Gastroesophageal sphincter (tissue), 4 donors: ENCODE data around the gene DPF1. TPM values are rescaled to one million over a fixed set of nuclear protein-coding genes. Genes with fewer than 3 reads are reported as not detected.

Experiments used
- ATAC-seq: fragments of 150-250 bp; one replicate; pipeline ENCODE4 v1.9.1; 2016; ENCODE audit warnings: mild to moderate bottlenecking, moderate library complexity
- H3K27ac ChIP-seq, 4 donors: fragments of 200-600 bp; sonication (generic) in 3 of 4; 1 replicate in 3 of 4; 2 replicates in 1 of 4; pipeline ENCODE4 v1.5.1; 2016 to 2019
- H3K27me3 ChIP-seq: fragments of 200-600 bp; sonication (generic); one replicate; pipeline ENCODE4 v1.5.1; 2019
- H3K36me3 ChIP-seq, 2 donors: fragments of 200-600 bp; sonication (generic); one replicate each; pipeline ENCODE4 v1.5.1; 2019; ENCODE audit warnings: control low read depth in 1 of 2
- H3K4me1 ChIP-seq, 3 donors: fragments of 200-600 bp; sonication (generic); 1 replicate in 2 of 3; 2 replicates in 1 of 3; pipeline ENCODE4 v1.5.1; 2016 to 2019; ENCODE audit warnings: control low read depth in 2 of 3
- H3K4me3 ChIP-seq, 2 donors: fragments of 200-600 bp; sonication (generic); one replicate each; pipeline ENCODE4 v1.5.1; 2019; ENCODE audit warnings: mild to moderate bottlenecking in 1 of 2, moderate library complexity in 1 of 2
- H3K9me3 ChIP-seq, 3 donors: fragments of 200-600 bp; sonication (generic); one replicate each; pipeline ENCODE4 v1.5.1; 2017 to 2019; ENCODE audit warnings: control low read depth in 2 of 3
- EP300 ChIP-seq: sonication (generic); formaldehyde crosslinking; IDR thresholded peaks from one replicate; pipeline ENCODE4 v1.6.1; 2017; ENCODE audit warnings: antibody characterized with exemption, mild to moderate bottlenecking
- POLR2A ChIP-seq, 2 donors: fragments of 450-650 bp; IDR thresholded peaks; one replicate each; pipeline ENCODE4 v1.6.1; 2017; ENCODE audit warnings: antibody characterized with exemption in 2 of 2, mild to moderate bottlenecking in 2 of 2, moderate library complexity in 1 of 2
- POLR2AphosphoS5 ChIP-seq: sonication (generic); formaldehyde crosslinking; IDR thresholded peaks from one replicate; pipeline ENCODE4 v1.6.1; 2017; ENCODE audit warnings: antibody characterized with exemption
- WGBS, 2 donors: methylation state at CpG; one replicate each; pipeline ENCODE4 v1.1.5; 2018; ENCODE audit warnings: low coverage in 1 of 2; 5-methylcytosine and 5-hydroxymethylcytosine counted together
- total RNA-seq, 4 donors: library from RNA; depleted of rRNA; stranded (reverse); fragments of >200 nt; gene quantifications; one replicate each; pipeline ENCODE4 v1.1.0, GENCODE V29; 2016
- TF ChIP-seq, protein P1 (sequence below), 4 experiments: fragments of 200-600 bp in 2 of 4; fragments of 450-650 bp in 2 of 4; sonication (generic) in 1 of 4; IDR thresholded peaks; one replicate each; pipeline ENCODE4 v1.5.1; 2017 to 2019; ENCODE audit warnings: antibody characterized with exemption in 4 of 4, mild to moderate bottlenecking in 2 of 4, moderate library complexity in 2 of 4

The DPF1 gene
- total RNA-seq, 4 donors from 2014 or later = not detected

DNA sequence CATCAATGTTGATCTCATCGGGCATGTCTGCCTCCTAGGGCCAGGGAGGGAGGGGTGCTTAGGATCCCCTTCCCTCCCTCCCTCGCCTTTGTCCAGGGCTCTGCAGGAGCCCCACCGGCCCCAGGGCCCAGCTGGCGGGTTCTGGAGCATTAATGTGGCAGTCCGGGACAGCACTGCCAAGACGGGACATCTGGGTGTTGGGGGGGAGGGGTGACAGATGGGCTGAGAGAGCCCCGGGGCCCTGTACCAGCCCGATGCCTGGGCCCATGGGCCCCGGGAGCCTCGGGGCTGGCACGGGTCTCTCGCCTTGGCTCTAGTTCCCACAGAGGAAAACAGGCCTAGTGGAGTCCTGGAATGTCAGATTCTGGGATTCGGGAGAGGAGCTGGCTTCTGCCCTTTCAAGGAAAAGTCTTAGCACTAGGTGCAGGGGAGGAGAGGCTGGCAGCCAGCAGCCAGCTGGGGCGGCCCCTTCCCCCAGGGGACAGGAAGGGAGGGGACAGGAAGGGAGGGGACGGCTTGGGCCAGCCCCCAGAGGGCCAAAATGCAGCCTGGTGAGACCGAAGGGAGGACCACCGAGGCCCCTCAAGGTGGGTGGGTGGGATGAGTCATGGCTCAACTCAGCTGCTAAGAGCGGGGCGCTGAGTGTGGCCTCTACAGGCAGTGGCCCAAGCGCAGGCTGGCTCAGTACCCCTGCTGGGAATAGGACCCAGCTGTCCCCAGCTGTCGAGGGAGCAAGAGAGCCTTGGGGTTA, 29.1 kb upstream of the DPF1 start:
- Histone ChIP-seq H3K4me3 (peak overlapping the region; percentile 55 to 81), H3K9me3 (no peaks in the 10 kb centered on the region), H3K27me3 (peaks cover 7% of the 10 kb centered on the region), H3K27ac (peak overlapping the region; percentile 89 to 97 (median 96)), H3K4me1 (peaks cover 0 to 77% (median 10%) of the 10 kb centered on the region in 3 donors), H3K36me3 (no peaks in the 10 kb centered on the region)
- TF ChIP-seq, protein P1, sequence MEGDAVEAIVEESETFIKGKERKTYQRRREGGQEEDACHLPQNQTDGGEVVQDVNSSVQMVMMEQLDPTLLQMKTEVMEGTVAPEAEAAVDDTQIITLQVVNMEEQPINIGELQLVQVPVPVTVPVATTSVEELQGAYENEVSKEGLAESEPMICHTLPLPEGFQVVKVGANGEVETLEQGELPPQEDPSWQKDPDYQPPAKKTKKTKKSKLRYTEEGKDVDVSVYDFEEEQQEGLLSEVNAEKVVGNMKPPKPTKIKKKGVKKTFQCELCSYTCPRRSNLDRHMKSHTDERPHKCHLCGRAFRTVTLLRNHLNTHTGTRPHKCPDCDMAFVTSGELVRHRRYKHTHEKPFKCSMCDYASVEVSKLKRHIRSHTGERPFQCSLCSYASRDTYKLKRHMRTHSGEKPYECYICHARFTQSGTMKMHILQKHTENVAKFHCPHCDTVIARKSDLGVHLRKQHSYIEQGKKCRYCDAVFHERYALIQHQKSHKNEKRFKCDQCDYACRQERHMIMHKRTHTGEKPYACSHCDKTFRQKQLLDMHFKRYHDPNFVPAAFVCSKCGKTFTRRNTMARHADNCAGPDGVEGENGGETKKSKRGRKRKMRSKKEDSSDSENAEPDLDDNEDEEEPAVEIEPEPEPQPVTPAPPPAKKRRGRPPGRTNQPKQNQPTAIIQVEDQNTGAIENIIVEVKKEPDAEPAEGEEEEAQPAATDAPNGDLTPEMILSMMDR (IDR thresholded peaks at IDR 0.05) = no peak
- TF ChIP-seq POLR2AphosphoS5 (peak; percentile 77), POLR2A (IDR thresholded peaks at IDR 0.05) (peak; percentile 32 to 42), EP300 (no peak)
- WGBS, 2 donors = 19 to 26% methylated on average over 6 to 7 of the region's 21 CpGs
- ATAC-seq = peak; percentile 51

DNA sequence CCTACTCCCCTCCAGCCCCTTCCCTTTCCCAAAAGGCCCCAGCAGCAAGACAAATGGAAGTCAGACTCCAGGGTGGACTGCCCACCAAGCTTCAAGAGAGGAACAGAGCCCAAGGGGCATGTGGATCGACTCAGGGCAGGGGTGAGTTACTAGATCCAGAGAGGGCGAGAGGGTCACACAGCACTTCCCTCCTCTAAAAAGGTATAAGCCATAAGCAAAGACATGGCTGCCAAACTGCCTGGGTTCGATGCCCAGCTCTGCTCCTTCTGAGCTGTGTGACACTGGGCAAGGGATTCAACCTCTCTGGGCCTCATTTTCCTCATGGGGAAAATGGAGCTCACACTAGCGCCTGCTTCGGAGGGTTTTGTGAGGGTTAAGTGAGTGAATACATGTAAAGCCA, 28.4 kb upstream of the DPF1 start:
- ATAC-seq = no peak
- Histone ChIP-seq H3K27me3 (peaks cover 7% of the 10 kb centered on the region), H3K9me3 (no peaks in the 10 kb centered on the region), H3K4me3 (peak overlapping the region; percentile 55 to 81), H3K4me1 (peaks cover 0 to 84% (median 10%) of the 10 kb centered on the region in 3 donors), H3K36me3 (no peaks in the 10 kb centered on the region), H3K27ac (peak overlapping the region; percentile 89 to 97 (median 96))
- 20 to 57% methylated on average over 1 to 5 of the region's 5 CpGs for WGBS, 2 donors
- TF ChIP-seq POLR2A (IDR thresholded peaks at IDR 0.05) = no peak
- TF ChIP-seq POLR2AphosphoS5 = no peak
- TF ChIP-seq, protein P1 (IDR thresholded peaks at IDR 0.05) = no peak
- no peak for TF ChIP-seq EP300

DNA sequence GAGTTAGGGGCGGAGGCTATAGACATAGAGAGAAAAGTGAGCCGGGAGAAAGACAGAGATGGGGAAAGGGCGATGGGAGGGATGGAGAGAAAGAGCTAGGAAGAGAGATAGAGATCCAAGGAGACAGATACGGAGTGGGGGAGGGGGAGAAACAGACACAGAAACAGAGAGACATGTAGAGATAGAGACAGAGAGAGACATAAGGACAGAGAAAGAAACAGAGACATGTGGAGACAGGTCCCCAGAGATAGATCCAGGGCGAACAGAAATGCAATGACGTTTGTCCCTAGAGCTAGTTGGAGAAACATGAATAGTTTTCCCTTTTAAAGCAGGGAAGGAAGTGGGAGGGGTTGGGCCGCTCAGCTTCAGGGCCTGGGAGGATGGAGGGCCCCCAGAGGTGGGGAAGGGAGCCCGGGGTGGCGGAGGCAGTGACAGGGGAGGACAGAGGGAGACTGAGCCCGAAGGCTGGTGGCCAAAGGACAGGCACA, 27.6 kb upstream of the DPF1 start:
- Histone ChIP-seq H3K4me1 (peaks cover 0 to 88% (median 14%) of the 10 kb centered on the region in 3 donors), H3K4me3 (peak overlapping the region; percentile 55 to 81), H3K27me3 (peaks cover 7% of the 10 kb centered on the region), H3K36me3 (no peaks in the 10 kb centered on the region), H3K27ac (peak overlapping the region; percentile 89 to 97 (median 96)), H3K9me3 (no peaks in the 10 kb centered on the region)
- ATAC-seq = peak; percentile 57
- TF ChIP-seq POLR2AphosphoS5 (peak; percentile 71), EP300 (no peak), POLR2A (IDR thresholded peaks at IDR 0.05) (peak; percentile 65 to 69)
- TF ChIP-seq, protein P1 (IDR thresholded peaks at IDR 0.05) = no peak
- 6 to 8% methylated on average over 6 to 9 of the region's 10 CpGs for WGBS, 2 donors

DNA sequence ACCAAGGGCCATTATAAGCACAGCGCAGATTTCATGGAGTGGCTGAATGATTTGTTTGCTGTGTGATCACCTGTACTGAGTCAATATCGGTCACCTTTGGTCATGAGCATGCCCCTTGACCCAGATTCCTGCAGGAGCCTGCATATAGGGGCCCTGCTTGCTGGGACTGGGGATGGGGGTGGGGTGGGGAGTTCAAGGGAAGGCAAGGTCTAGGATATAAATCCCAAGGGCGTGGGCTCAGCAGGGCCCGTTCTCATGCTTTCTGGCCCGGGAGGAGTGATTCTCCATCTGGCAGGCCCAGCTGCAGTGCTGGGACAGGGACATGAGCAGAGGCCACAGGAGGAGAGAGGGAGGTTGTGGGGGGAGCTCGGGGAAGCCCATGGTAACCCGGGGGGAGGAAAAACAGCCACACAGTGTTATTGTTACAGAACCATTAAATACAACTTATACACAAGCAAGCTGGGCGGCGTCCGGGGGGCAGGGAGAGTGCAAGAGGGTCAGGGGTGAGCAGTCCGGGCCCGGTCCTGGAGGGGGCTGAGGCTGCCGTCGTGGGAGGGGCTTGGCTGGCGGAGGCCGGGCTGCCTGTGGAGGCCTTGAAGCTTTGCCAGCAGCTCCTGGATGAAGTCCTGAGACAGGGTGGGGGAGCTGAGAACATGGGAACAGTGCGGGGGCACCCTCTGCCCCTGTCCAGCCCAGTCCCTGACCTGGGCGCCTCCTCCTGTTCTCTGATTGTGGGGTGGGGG, 27.0 kb upstream of the DPF1 start:
- TF ChIP-seq POLR2AphosphoS5 = peak; percentile 32
- no peak for TF ChIP-seq EP300
- TF ChIP-seq, protein P1 (IDR thresholded peaks at IDR 0.05) = no peak
- peak; percentile 65 for ATAC-seq
- Histone ChIP-seq H3K4me3 (peak overlapping the region; percentile 55 to 81), H3K27me3 (peaks cover under 1% of the 10 kb centered on the region), H3K4me1 (peaks cover 0 to 91% (median 15%) of the 10 kb centered on the region in 3 donors), H3K27ac (peak overlapping the region; percentile 89 to 97 (median 96)), H3K36me3 (no peaks in the 10 kb centered on the region), H3K9me3 (no peaks in the 10 kb centered on the region)
- 13 to 35% methylated on average over 5 to 16 of the region's 18 CpGs for WGBS, 2 donors
